HCT116 (cell line): ENCODE results near the gene B3GNT5. TPM values are rescaled to one million over a fixed set of nuclear protein-coding genes. Genes with fewer than 3 reads are reported as not detected.

Experiments
- ATAC-seq: fragments of 200-7000 bp; cut with Tn5 transposase; 2 replicates; pipeline ENCODE4 v1.9.1; 2020; ENCODE audit warnings: mild to moderate bottlenecking, moderate library complexity
- BruUV-seq: library from RNA; stranded (reverse); fragments of 400-500 nt; replicated peaks from 2 replicates; lab custom pipeline; 2021; lab: Mats Ljungman, UMichigan
- CTCF ChIA-PET: fragments of 300-600 bp; sonication (Branson Sonifier 250); formaldehyde crosslinking; loops from one replicate; lab custom pipeline; 2021; ENCODE audit warnings: antibody characterized with exemption; lab: Charles Lee
- POLR2A ChIA-PET: fragments of 300-600, 350-600 bp; sonication (Branson Sonifier 250); formaldehyde crosslinking; loops from one replicate; lab custom pipeline; 2021; ENCODE audit warnings: antibody characterized with exemption; lab: Charles Lee
- RAD21 ChIA-PET, 2 experiments: fragments of 300-600 bp; sonication (Branson Sonifier 250); formaldehyde crosslinking; loops; one replicate each; lab custom pipeline; 2023; ENCODE audit warnings: low total read pairs in 2 of 2; ENCODE audit not compliant: uncharacterized antibody in 2 of 2, unreplicated experiment in 2 of 2, low non-redundant PET in 1 of 2; lab: Charles Lee
- DNase-seq: peaks from one replicate; pipeline ENCODE4 v3.0.0-alpha.2; 2010; ENCODE audit warnings: low read depth, low spot score
- H2AFZ ChIP-seq: fragments of 200-600 bp; shearing (Covaris generic), sonication (generic); 2 replicates; pipeline ENCODE4 v1.6.1; 2017; ENCODE audit warnings: low read depth, mixed run types, mixed read lengths, antibody characterized with exemption, low read length; ENCODE audit not compliant: poor library complexity, severe bottlenecking
- H3K27ac ChIP-seq: 2 replicates; pipeline ENCODE4 v1.5.1; 2012; ENCODE audit warnings: low read depth, low read length
- H3K27me3 ChIP-seq: fragments of 200-600 bp; sonication (generic); 2 replicates; pipeline ENCODE4 v1.6.1; 2016; ENCODE audit warnings: mixed run types, low read length, mixed read lengths; ENCODE audit not compliant: insufficient read depth
- H3K36me3 ChIP-seq, 2 experiments: fragments of 200-500 bp in 1 of 2; fragments of 200-600 bp in 1 of 2; sonication (Bioruptor generic) in 1 of 2; sonication (generic) in 1 of 2; 2 replicates each; pipeline versions ENCODE4 v1.5.1 to v1.6.1; 2014 to 2016; ENCODE audit warnings: low read length in 2 of 2, inconsistent platforms in 1 of 2, mixed read lengths in 1 of 2, mixed run types in 1 of 2; ENCODE audit not compliant: insufficient read depth in 2 of 2, control insufficient read depth in 1 of 2
- H3K4me1 ChIP-seq, 2 experiments: fragments of 200-600 bp in 1 of 2; sonication (generic) in 1 of 2; 2 replicates each; pipeline versions ENCODE4 v1.5.1 to v1.6.1; 2012 to 2017; ENCODE audit warnings: low read length in 2 of 2, inconsistent platforms in 1 of 2, mild to moderate bottlenecking in 1 of 2, mixed read lengths in 1 of 2, mixed run types in 1 of 2, moderate library complexity in 1 of 2; ENCODE audit not compliant: insufficient read depth in 2 of 2, control insufficient read depth in 1 of 2
- H3K4me2 ChIP-seq: fragments of 200-600 bp; sonication (generic); 2 replicates; pipeline ENCODE4 v1.6.1; 2017; ENCODE audit warnings: mixed run types, low read length, mixed read lengths
- H3K4me3 ChIP-seq, 2 experiments: fragments of 200-600 bp in 1 of 2; sonication (generic) in 1 of 2; replicated peaks in 1 of 2; 2 replicates each; pipeline ENCODE4 v1.5.1; 2011 to 2016; ENCODE audit warnings: low read length in 2 of 2, control low read depth in 1 of 2, low read depth in 1 of 2, mild to moderate bottlenecking in 1 of 2, mixed read lengths in 1 of 2, mixed run types in 1 of 2
- H3K79me2 ChIP-seq: fragments of 200-600 bp; sonication (generic); 2 replicates; pipeline ENCODE4 v1.6.1; 2017; ENCODE audit warnings: mild to moderate bottlenecking, mixed run types, low read length, moderate library complexity, mixed read lengths; ENCODE audit not compliant: insufficient read depth
- H3K9ac ChIP-seq: fragments of 200-600 bp; sonication (generic); 2 replicates; pipeline ENCODE4 v1.6.1; 2016; ENCODE audit warnings: low read length, mixed read lengths
- H3K9me2 ChIP-seq: fragments of 200-600 bp; sonication (generic), shearing (Covaris generic); 2 replicates; pipeline ENCODE4 v1.6.1; 2017; ENCODE audit warnings: mixed run types, mild to moderate bottlenecking, moderate library complexity; ENCODE audit not compliant: insufficient read depth
- H3K9me3 ChIP-seq, 2 experiments: fragments of 200-500 bp in 1 of 2; fragments of 200-600 bp in 1 of 2; sonication (Bioruptor generic) in 1 of 2; sonication (generic) in 1 of 2; 2 replicates each; pipeline ENCODE4 v1.6.1; 2014 to 2017; ENCODE audit warnings: low read length in 2 of 2, mixed read lengths in 2 of 2, inconsistent platforms in 1 of 2, low read depth in 1 of 2, mild to moderate bottlenecking in 1 of 2, mixed run types in 1 of 2, moderate library complexity in 1 of 2; ENCODE audit not compliant: control insufficient read depth in 1 of 2, insufficient read depth in 1 of 2
- H4K20me1 ChIP-seq: fragments of 200-600 bp; sonication (generic), shearing (Covaris generic); 2 replicates; pipeline ENCODE4 v1.6.1; 2017; ENCODE audit warnings: mixed run types, mild to moderate bottlenecking, moderate library complexity; ENCODE audit not compliant: insufficient read depth
- CEBPB ChIP-seq: IDR thresholded peaks from 2 replicates; pipeline ENCODE4 v1.6.1; 2012; ENCODE audit warnings: low read depth
- EGR1 ChIP-seq: IDR thresholded peaks from 2 replicates; pipeline ENCODE4 v1.6.1; 2012; ENCODE audit warnings: low read depth
- ELF1 ChIP-seq: IDR thresholded peaks from 2 replicates; pipeline ENCODE4 v1.6.1; 2012; ENCODE audit warnings: low read depth, borderline replicate concordance
- EZH2 ChIP-seq: fragments of 200-600 bp; sonication (generic); IDR thresholded peaks from 2 replicates; pipeline ENCODE4 v1.6.1; 2017; ENCODE audit warnings: antibody characterized with exemption, mixed run types
- EZH2phosphoT487 ChIP-seq: fragments of 200-600 bp; IDR thresholded peaks from 2 replicates; pipeline ENCODE4 v1.6.1; 2018; ENCODE audit warnings: antibody characterized with exemption, borderline replicate concordance
- FOSL1 ChIP-seq: IDR thresholded peaks from 2 replicates; pipeline ENCODE4 v1.6.1; 2012; ENCODE audit warnings: low read depth
- JUND ChIP-seq: IDR thresholded peaks from 2 replicates; pipeline ENCODE4 v1.6.1; 2012
- POLR2A ChIP-seq: IDR thresholded peaks from 2 replicates; pipeline ENCODE4 v1.7.0; 2011; ENCODE audit warnings: borderline replicate concordance; ENCODE audit not compliant: insufficient read depth, insufficient read length; ENCODE audit errors: extremely low read depth
- RAD21 ChIP-seq: IDR thresholded peaks from 2 replicates; pipeline ENCODE4 v1.6.1; 2012; ENCODE audit warnings: low read depth, mild to moderate bottlenecking
- SIN3A ChIP-seq: IDR thresholded peaks from 2 replicates; pipeline ENCODE4 v1.6.1; 2012; ENCODE audit warnings: low read depth
- SP1 ChIP-seq: IDR thresholded peaks from 2 replicates; pipeline ENCODE4 v1.6.1; 2012; ENCODE audit warnings: low read depth
- SRF ChIP-seq: IDR thresholded peaks from 2 replicates; pipeline ENCODE4 v1.6.1; 2012; ENCODE audit warnings: low read depth
- TCF7L2 ChIP-seq: IDR thresholded peaks from 2 replicates; pipeline ENCODE4 v1.7.0; 2011; ENCODE audit warnings: borderline replicate concordance, inconsistent platforms; ENCODE audit not compliant: insufficient read depth, insufficient read length; ENCODE audit errors: extremely low read depth
- YY1 ChIP-seq: IDR thresholded peaks from 2 replicates; pipeline ENCODE4 v1.6.1; 2011; ENCODE audit warnings: low read length, low read depth, moderate library complexity, mild to moderate bottlenecking; ENCODE audit not compliant: insufficient replicate concordance; ENCODE audit errors: extremely low read depth
- ZNF274 ChIP-seq: fragments of 200-500 bp; sonication (Bioruptor generic); IDR thresholded peaks from 2 replicates; pipeline ENCODE4 v1.6.1; 2014; ENCODE audit warnings: mild to moderate bottlenecking, low read depth, low read length, inconsistent platforms
- intact Hi-C: fragments of 100-400 bp; cut with micrococcal nuclease; formaldehyde crosslinking; loops from 2 replicates; pipeline ENCODE4 v1.10.0; 2022
- total RNA-seq: library from RNA; stranded (reverse); gene quantifications from one replicate; pipeline ENCODE4 v1.2.1, GENCODE V29; 2021; ENCODE audit not compliant: unreplicated experiment
- TF ChIP-seq, protein P1 (sequence below): IDR thresholded peaks from 2 replicates; pipeline ENCODE4 v1.6.1; 2012
- TF ChIP-seq, protein P2 (sequence below): IDR thresholded peaks from 2 replicates; pipeline ENCODE4 v1.6.1; 2011; ENCODE audit warnings: mild to moderate bottlenecking, low read length, moderate library complexity; ENCODE audit not compliant: insufficient replicate concordance; ENCODE audit errors: extremely low read depth

B3GNT5 gene
- total RNA-seq, 1 experiment from 2014 or later, result 25.3 TPM

DNA sequence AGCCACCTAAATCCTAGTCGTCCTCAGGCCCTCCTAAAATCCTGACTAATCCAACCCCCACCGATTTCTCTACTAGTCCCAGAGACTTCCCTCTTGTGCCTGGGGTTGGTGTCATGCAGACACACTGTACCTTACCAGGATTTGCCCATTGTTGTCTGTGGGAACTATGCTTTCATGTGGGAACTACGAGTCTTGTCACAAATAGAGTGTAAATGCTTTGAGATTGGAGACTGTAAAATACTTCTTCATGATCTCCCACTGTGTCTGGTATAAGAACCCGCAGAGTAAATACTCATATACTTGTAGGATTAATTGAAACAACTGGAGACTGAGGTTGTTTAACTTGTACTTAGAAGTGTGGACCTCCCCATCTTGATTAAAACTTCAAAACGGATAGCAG, 11.2 kb downstream of the B3GNT5 start:
- no peak overlapping the region for H3K4me3 ChIP-seq
- no TSS peak for BruUV-seq
- H3K9ac ChIP-seq, result no peak overlapping the region
- H3K36me3 ChIP-seq, result no peaks in the 10 kb centered on the region
- H2AFZ ChIP-seq, result no peak overlapping the region
- no peaks in the 10 kb centered on the region for H4K20me1 ChIP-seq
- H3K27ac ChIP-seq, result no peak overlapping the region
- no peaks in the 10 kb centered on the region for H3K27me3 ChIP-seq
- intact Hi-C loops, result no loop called here
- no peaks in the 10 kb centered on the region for H3K9me2 ChIP-seq
- CTCF ChIA-PET, result interaction anchor here (1.6 kb wide), 1 partner anchor 118 kb away, joined by 3 read pairs; no protein-coding TSS in a partner anchor
- ATAC-seq, result no peak
- TF ChIP-seq, protein P1, sequence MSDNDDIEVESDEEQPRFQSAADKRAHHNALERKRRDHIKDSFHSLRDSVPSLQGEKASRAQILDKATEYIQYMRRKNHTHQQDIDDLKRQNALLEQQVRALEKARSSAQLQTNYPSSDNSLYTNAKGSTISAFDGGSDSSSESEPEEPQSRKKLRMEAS, result no peak
- TF ChIP-seq EZH2phosphoT487 (no peak), SRF (no peak), RAD21 (no peak), TCF7L2 (no peak), EZH2 (no peak), ELF1 (no peak), EGR1 (no peak), JUND (no peak), POLR2A (no peak), FOSL1 (no peak), SIN3A (no peak), YY1 (no peak), SP1 (no peak), ZNF274 (no peak), CEBPB (no peak)
- TF ChIP-seq, protein P2, sequence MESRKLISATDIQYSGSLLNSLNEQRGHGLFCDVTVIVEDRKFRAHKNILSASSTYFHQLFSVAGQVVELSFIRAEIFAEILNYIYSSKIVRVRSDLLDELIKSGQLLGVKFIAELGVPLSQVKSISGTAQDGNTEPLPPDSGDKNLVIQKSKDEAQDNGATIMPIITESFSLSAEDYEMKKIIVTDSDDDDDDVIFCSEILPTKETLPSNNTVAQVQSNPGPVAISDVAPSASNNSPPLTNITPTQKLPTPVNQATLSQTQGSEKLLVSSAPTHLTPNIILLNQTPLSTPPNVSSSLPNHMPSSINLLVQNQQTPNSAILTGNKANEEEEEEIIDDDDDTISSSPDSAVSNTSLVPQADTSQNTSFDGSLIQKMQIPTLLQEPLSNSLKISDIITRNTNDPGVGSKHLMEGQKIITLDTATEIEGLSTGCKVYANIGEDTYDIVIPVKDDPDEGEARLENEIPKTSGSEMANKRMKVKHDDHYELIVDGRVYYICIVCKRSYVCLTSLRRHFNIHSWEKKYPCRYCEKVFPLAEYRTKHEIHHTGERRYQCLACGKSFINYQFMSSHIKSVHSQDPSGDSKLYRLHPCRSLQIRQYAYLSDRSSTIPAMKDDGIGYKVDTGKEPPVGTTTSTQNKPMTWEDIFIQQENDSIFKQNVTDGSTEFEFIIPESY, result no peak
- peaks cover 69% of the 10 kb centered on the region for H3K79me2 ChIP-seq
- no peak for DNase-seq
- POLR2A ChIA-PET, result no interaction called here
- H3K4me2 ChIP-seq, result no peak overlapping the region
- no peaks in the 10 kb centered on the region for H3K9me3 ChIP-seq
- H3K4me1 ChIP-seq, result peaks cover 13 to 56% of the 10 kb centered on the region in 2 experiments
- RAD21 ChIA-PET, result no interaction called here
